Measurements from ENCODE around the gene OSBPL5. TPM values are rescaled to one million over a fixed set of nuclear protein-coding genes. Genes with fewer than 3 reads are reported as not detected.

OSBPL5 gene
- polyA plus RNA-seq, 4 donors = 17.9 to 26.8 (median 21.5) TPM

- DNase-seq (ENCODE audit: low read depth in 4 of 4, low spot score in 3 of 4) = no peak
Observed at GRCh38 chr11:3199537-3200295, 34.6 kb upstream of the OSBPL5 start.

- no peak for DNase-seq (ENCODE audit: low read depth in 4 of 4, low spot score in 3 of 4)
Observed at GRCh38 chr11:3198815-3199214, 33.7 kb upstream of the OSBPL5 start.

GRCh38 chr11:3197878-3198528 lies 32.9 kb upstream of the OSBPL5 start:
- DNase-seq (ENCODE audit: low read depth in 4 of 4, low spot score in 3 of 4) = no peak

- no peak for DNase-seq (ENCODE audit: low read depth in 4 of 4, low spot score in 3 of 4)
Observed at GRCh38 chr11:3197044-3197695, 32.1 kb upstream of the OSBPL5 start.

- no peak for DNase-seq (ENCODE audit: low read depth in 4 of 4, low spot score in 3 of 4)
Observed at GRCh38 chr11:3196161-3197043, 31.3 kb upstream of the OSBPL5 start.

GRCh38 chr11:3195251-3196160 lies 30.4 kb upstream of the OSBPL5 start:
- peak in 1 of 4 donors; percentile 34 for DNase-seq (ENCODE audit: low read depth in 4 of 4, low spot score in 3 of 4)

GRCh38 chr11:3194016-3194816 lies 29.1 kb upstream of the OSBPL5 start:
- no peak for DNase-seq (ENCODE audit: low read depth in 4 of 4, low spot score in 3 of 4)

- DNase-seq (ENCODE audit: low read depth in 4 of 4, low spot score in 3 of 4) = no peak
Observed at GRCh38 chr11:3193373-3194015, 28.4 kb upstream of the OSBPL5 start.

GRCh38 chr11:3192511-3193372 lies 27.6 kb upstream of the OSBPL5 start:
- no peak for DNase-seq (ENCODE audit: low read depth in 4 of 4, low spot score in 3 of 4)

- DNase-seq (ENCODE audit: low read depth in 4 of 4, low spot score in 3 of 4) = no peak
Observed at GRCh38 chr11:3191586-3192324, 26.6 kb upstream of the OSBPL5 start.

- DNase-seq (ENCODE audit: low read depth in 4 of 4, low spot score in 3 of 4) = no peak
Observed at GRCh38 chr11:3190600-3190999, 25.5 kb upstream of the OSBPL5 start.

- no peak for DNase-seq (ENCODE audit: low read depth in 4 of 4, low spot score in 3 of 4)
Observed at GRCh38 chr11:3189886-3190583, 24.9 kb upstream of the OSBPL5 start.

- no peak for DNase-seq (ENCODE audit: low read depth in 4 of 4, low spot score in 3 of 4)
Observed at GRCh38 chr11:3189196-3189843, 24.2 kb upstream of the OSBPL5 start.

- DNase-seq (ENCODE audit: low read depth in 4 of 4, low spot score in 3 of 4) = no peak
Observed at GRCh38 chr11:3188496-3189195, 23.5 kb upstream of the OSBPL5 start.
